ENCODE data around the gene NPAS4.

NPAS4 gene

GRCh38 chr11:66451663-66452062 is 30.8 kb downstream of the NPAS4 start:
- Histone ChIP-seq H3F3A (ENCODE audit: control insufficient read depth, insufficient read depth) (no peaks in the 10 kb centered on the region), H3K27ac (ENCODE audit: low read depth, low read length) (no peak overlapping the region), H3K36me3 (ENCODE audit: control insufficient read depth, low read length) (no peaks in the 10 kb centered on the region), H3K4me2 (ENCODE audit: low read length) (no peak overlapping the region), H3K79me2 (ENCODE audit: control insufficient read depth, low read length) (no peaks in the 10 kb centered on the region), H4K20me1 (ENCODE audit: control insufficient read depth, insufficient read depth, low read depth, low read length) (no peaks in the 10 kb centered on the region), H3K9me3 (ENCODE audit: control insufficient read depth, insufficient read depth, low read length) (no peaks in the 10 kb centered on the region), H3K27me3 (ENCODE audit: control insufficient read depth, low read length) (peaks cover 22% of the 10 kb centered on the region), H3K9me2 (replicated peaks; ENCODE audit: control insufficient read depth, low read length) (no peaks in the 10 kb centered on the region), H3K4me1 (ENCODE audit: control insufficient read depth, low read length) (no peaks in the 10 kb centered on the region), H3K4me3 (ENCODE audit: low read length) (no peak overlapping the region)
- TF ChIP-seq CTCF (IDR thresholded peaks at IDR 0.05; ENCODE audit: low read depth, low read length, poor library complexity, severe bottlenecking) = no peak
- TF ChIP-seq EZH2phosphoT487 (IDR thresholded peaks at IDR 0.05; ENCODE audit: borderline replicate concordance, low read length) = no peak

GRCh38 chr11:66454247-66454646 is 33.4 kb downstream of the NPAS4 start:
- TF ChIP-seq EZH2phosphoT487 (IDR thresholded peaks at IDR 0.05; ENCODE audit: borderline replicate concordance, low read length) (no peak), CTCF (IDR thresholded peaks at IDR 0.05; ENCODE audit: low read depth, low read length, poor library complexity, severe bottlenecking) (no peak)
- Histone ChIP-seq H3K9me2 (replicated peaks; ENCODE audit: control insufficient read depth, low read length) (no peaks in the 10 kb centered on the region), H3K4me2 (ENCODE audit: low read length) (no peak overlapping the region), H3K79me2 (ENCODE audit: control insufficient read depth, low read length) (no peaks in the 10 kb centered on the region), H3K9me3 (ENCODE audit: control insufficient read depth, insufficient read depth, low read length) (no peaks in the 10 kb centered on the region), H4K20me1 (ENCODE audit: control insufficient read depth, insufficient read depth, low read depth, low read length) (no peaks in the 10 kb centered on the region), H3K4me1 (ENCODE audit: control insufficient read depth, low read length) (peaks cover 17% of the 10 kb centered on the region), H3K27ac (ENCODE audit: low read depth, low read length) (no peak overlapping the region), H3K36me3 (ENCODE audit: control insufficient read depth, low read length) (no peaks in the 10 kb centered on the region), H3K27me3 (ENCODE audit: control insufficient read depth, low read length) (peaks cover 28% of the 10 kb centered on the region), H3F3A (ENCODE audit: control insufficient read depth, insufficient read depth) (no peaks in the 10 kb centered on the region), H3K4me3 (ENCODE audit: low read length) (no peak overlapping the region)

GRCh38 chr11:66454828-66455227 is 34.0 kb downstream of the NPAS4 start:
- no peaks in the 10 kb centered on the region for H3K9me3 ChIP-seq (ENCODE audit: control insufficient read depth, insufficient read depth, low read length)
- no peaks in the 10 kb centered on the region for H3F3A ChIP-seq (ENCODE audit: control insufficient read depth, insufficient read depth)
- no peaks in the 10 kb centered on the region for H4K20me1 ChIP-seq (ENCODE audit: control insufficient read depth, insufficient read depth, low read depth, low read length)
- peaks cover 22% of the 10 kb centered on the region for H3K4me1 ChIP-seq (ENCODE audit: control insufficient read depth, low read length)
- no peak overlapping the region for H3K4me3 ChIP-seq (ENCODE audit: low read length)
- H3K79me2 ChIP-seq (ENCODE audit: control insufficient read depth, low read length) = no peaks in the 10 kb centered on the region
- no peak for TF ChIP-seq CTCF (IDR thresholded peaks at IDR 0.05; ENCODE audit: low read depth, low read length, poor library complexity, severe bottlenecking)
- TF ChIP-seq EZH2phosphoT487 (IDR thresholded peaks at IDR 0.05; ENCODE audit: borderline replicate concordance, low read length) = no peak
- H3K4me2 ChIP-seq (ENCODE audit: low read length) = no peak overlapping the region
- no peak overlapping the region for H3K27ac ChIP-seq (ENCODE audit: low read depth, low read length)
- H3K27me3 ChIP-seq (ENCODE audit: control insufficient read depth, low read length) = peaks cover 28% of the 10 kb centered on the region
- H3K36me3 ChIP-seq (ENCODE audit: control insufficient read depth, low read length) = no peaks in the 10 kb centered on the region
- H3K9me2 ChIP-seq (replicated peaks; ENCODE audit: control insufficient read depth, low read length) = no peaks in the 10 kb centered on the region
